SJSA1 (cell line): ENCODE data around the gene CHPF. TPM values are rescaled to one million over a fixed set of nuclear protein-coding genes. Genes with fewer than 3 reads are reported as not detected.

Experiments used
- DNase-seq, 2 experiments: peaks; one replicate each; pipeline ENCODE4 v3.0.0-alpha.2; 2015 to 2020; ENCODE audit warnings: low spot score in 2 of 2, low read depth in 1 of 2
- H3K27ac ChIP-seq: fragments of 250-450 bp; sonication (Bioruptor Pico); 2 replicates; pipeline ENCODE4 v1.5.1; 2020; ENCODE audit warnings: mild to moderate bottlenecking, moderate library complexity
- H3K27me3 ChIP-seq: fragments of 250-450 bp; sonication (Bioruptor Pico); replicated peaks from 2 replicates; pipeline ENCODE4 v1.5.1; 2020; ENCODE audit warnings: mild to moderate bottlenecking, moderate library complexity
- H3K36me3 ChIP-seq: fragments of 250-450 bp; sonication (Bioruptor Pico); 2 replicates; pipeline ENCODE4 v1.5.1; 2020; ENCODE audit warnings: mild to moderate bottlenecking
- H3K4me1 ChIP-seq: fragments of 250-450 bp; sonication (Bioruptor Pico); replicated peaks from 2 replicates; pipeline ENCODE4 v1.6.1; 2021; ENCODE audit warnings: mild to moderate bottlenecking
- H3K4me3 ChIP-seq: fragments of 250-450 bp; sonication (Bioruptor Pico); 2 replicates; pipeline ENCODE4 v1.5.1; 2020; ENCODE audit warnings: mild to moderate bottlenecking
- H3K9me3 ChIP-seq: fragments of 250-450 bp; sonication (Bioruptor Pico); replicated peaks from 2 replicates; pipeline ENCODE4 v1.5.1; 2020; ENCODE audit warnings: mild to moderate bottlenecking
- total RNA-seq: library from RNA; depleted of rRNA; stranded (reverse); fragments of >200 nt; shearing (Covaris generic); gene quantifications from 2 replicates; pipeline ENCODE4 v1.2.3, GENCODE V29; 2014

The CHPF gene
- total RNA-seq, 1 experiment from 2014 or later, result 113 TPM

GRCh38 chr2:219551441-219552381 is 8.1 kb upstream of the CHPF start:
- Histone ChIP-seq H3K27ac (no peak overlapping the region), H3K36me3 (no peaks in the 10 kb centered on the region), H3K9me3 (no peaks in the 10 kb centered on the region), H3K4me1 (peaks cover 17% of the 10 kb centered on the region), H3K4me3 (peak overlapping the region; percentile 52), H3K27me3 (no peaks in the 10 kb centered on the region)
- peak in 1 of 2 experiments; percentile 57 for DNase-seq

- H3K4me3 ChIP-seq, result no peak overlapping the region
Observed at GRCh38 chr2:219549619-219550018, 6.0 kb upstream of the CHPF start.

GRCh38 chr2:219548990-219549389 is 5.4 kb upstream of the CHPF start:
- H3K9me3 ChIP-seq, result no peaks in the 10 kb centered on the region
- H3K36me3 ChIP-seq, result no peaks in the 10 kb centered on the region
- H3K4me3 ChIP-seq, result no peak overlapping the region
- H3K27ac ChIP-seq, result no peak overlapping the region
- peaks cover 20% of the 10 kb centered on the region for H3K4me1 ChIP-seq
- H3K27me3 ChIP-seq, result no peaks in the 10 kb centered on the region
- DNase-seq, result no peak

More at GRCh38 chr2:219549619-219550018, 6.0 kb upstream of the CHPF start:
- DNase-seq, result no peak
- no peaks in the 10 kb centered on the region for H3K36me3 ChIP-seq
- H3K9me3 ChIP-seq, result no peaks in the 10 kb centered on the region
- H3K27me3 ChIP-seq, result no peaks in the 10 kb centered on the region
- H3K27ac ChIP-seq, result no peak overlapping the region
- H3K4me1 ChIP-seq, result peaks cover 17% of the 10 kb centered on the region

GRCh38 chr2:219547621-219548020 is 4.0 kb upstream of the CHPF start:
- no peak overlapping the region for H3K4me3 ChIP-seq
- no peak for DNase-seq

GRCh38 chr2:219545943-219546352 is 2.3 kb upstream of the CHPF start:
- peaks cover 4% of the 10 kb centered on the region for H3K4me1 ChIP-seq
- H3K9me3 ChIP-seq, result no peaks in the 10 kb centered on the region
- H3K36me3 ChIP-seq, result peaks cover 9% of the 10 kb centered on the region
- no peak overlapping the region for H3K4me3 ChIP-seq
- DNase-seq, result no peak
- no peak overlapping the region for H3K27ac ChIP-seq
- H3K27me3 ChIP-seq, result no peaks in the 10 kb centered on the region

More at GRCh38 chr2:219547621-219548020, 4.0 kb upstream of the CHPF start:
- H3K27me3 ChIP-seq, result no peaks in the 10 kb centered on the region
- no peaks in the 10 kb centered on the region for H3K9me3 ChIP-seq
- H3K27ac ChIP-seq, result no peak overlapping the region
- no peaks in the 10 kb centered on the region for H3K36me3 ChIP-seq
- peaks cover 16% of the 10 kb centered on the region for H3K4me1 ChIP-seq

GRCh38 chr2:219545295-219545942 is 1.8 kb upstream of the CHPF start:
- H3K27me3 ChIP-seq, result no peaks in the 10 kb centered on the region
- no peak overlapping the region for H3K4me3 ChIP-seq
- H3K27ac ChIP-seq, result no peak overlapping the region
- peaks cover 15% of the 10 kb centered on the region for H3K36me3 ChIP-seq
- H3K9me3 ChIP-seq, result no peaks in the 10 kb centered on the region
- peaks cover 4% of the 10 kb centered on the region for H3K4me1 ChIP-seq
- DNase-seq, result no peak

- DNase-seq, result no peak
- H3K36me3 ChIP-seq, result peaks cover 22% of the 10 kb centered on the region
- H3K9me3 ChIP-seq, result no peaks in the 10 kb centered on the region
- H3K4me3 ChIP-seq, result no peak overlapping the region
- no peaks in the 10 kb centered on the region for H3K27me3 ChIP-seq
- no peak overlapping the region for H3K27ac ChIP-seq
- peaks cover 4% of the 10 kb centered on the region for H3K4me1 ChIP-seq
Observed at GRCh38 chr2:219544567-219544966, 958 bp upstream of the CHPF start.

- Histone ChIP-seq H3K4me1 (peaks cover 4% of the 10 kb centered on the region), H3K36me3 (peaks cover 34% of the 10 kb centered on the region), H3K27me3 (no peaks in the 10 kb centered on the region), H3K4me3 (peak overlapping the region; percentile 66), H3K9me3 (no peaks in the 10 kb centered on the region), H3K27ac (no peak overlapping the region; the same call in 1 of the 2 replicates)
- DNase-seq, result peak in 1 of 2 experiments; percentile 78
Observed at GRCh38 chr2:219542931-219543595, 546 bp downstream of the CHPF start.

GRCh38 chr2:219541611-219542180 is 1.9 kb downstream of the CHPF start:
- peaks cover 34% of the 10 kb centered on the region for H3K36me3 ChIP-seq
- H3K9me3 ChIP-seq, result no peaks in the 10 kb centered on the region
- DNase-seq, result peak in 1 of 2 experiments; percentile 40
- peaks cover 4% of the 10 kb centered on the region for H3K4me1 ChIP-seq
- no peak overlapping the region for H3K27ac ChIP-seq
- H3K27me3 ChIP-seq, result no peaks in the 10 kb centered on the region
- no peak overlapping the region for H3K4me3 ChIP-seq

GRCh38 chr2:219540784-219541504 is 2.7 kb downstream of the CHPF start:
- H3K27ac ChIP-seq, result no peak overlapping the region
- peaks cover 4% of the 10 kb centered on the region for H3K4me1 ChIP-seq
- DNase-seq, result no peak
- peaks cover 34% of the 10 kb centered on the region for H3K36me3 ChIP-seq
- H3K27me3 ChIP-seq, result no peaks in the 10 kb centered on the region
- no peaks in the 10 kb centered on the region for H3K9me3 ChIP-seq
- H3K4me3 ChIP-seq, result no peak overlapping the region

- H3K27ac ChIP-seq, result no peak overlapping the region
- H3K36me3 ChIP-seq, result peaks cover 34% of the 10 kb centered on the region
- no peak for DNase-seq
Observed at GRCh38 chr2:219539926-219540678, 3.5 kb downstream of the CHPF start.

GRCh38 chr2:219538956-219539788 is 4.4 kb downstream of the CHPF start:
- Histone ChIP-seq H3K27ac (no peak overlapping the region), H3K4me1 (peaks cover 3% of the 10 kb centered on the region), H3K9me3 (no peaks in the 10 kb centered on the region), H3K4me3 (no peak overlapping the region), H3K27me3 (no peaks in the 10 kb centered on the region), H3K36me3 (peaks cover 34% of the 10 kb centered on the region)
- no peak for DNase-seq

More at GRCh38 chr2:219539926-219540678, 3.5 kb downstream of the CHPF start:
- H3K27me3 ChIP-seq, result no peaks in the 10 kb centered on the region
- peaks cover 4% of the 10 kb centered on the region for H3K4me1 ChIP-seq
- H3K9me3 ChIP-seq, result no peaks in the 10 kb centered on the region
- H3K4me3 ChIP-seq, result no peak overlapping the region
